Suprapubic skin (tissue), 4 donors: Measurements from ENCODE around the gene PPIL4. TPM values are rescaled to one million over a fixed set of nuclear protein-coding genes. Genes with fewer than 3 reads are reported as not detected.

Experiments used
- DNase-seq, 2 donors: peaks; one replicate each; pipeline ENCODE4 v3.0.0-alpha.2; 2019; ENCODE audit warnings: low spot score in 2 of 2
- H3K27ac ChIP-seq: fragments of 200-600 bp; sonication (generic); one replicate; pipeline ENCODE4 v1.5.1; 2019
- H3K27me3 ChIP-seq: fragments of 200-600 bp; sonication (generic); one replicate; pipeline ENCODE4 v1.5.1; 2019
- H3K36me3 ChIP-seq: fragments of 200-600 bp; sonication (generic); one replicate; pipeline ENCODE4 v1.5.1; 2019
- H3K4me1 ChIP-seq: fragments of 200-600 bp; sonication (generic); one replicate; pipeline ENCODE4 v1.5.1; 2019
- H3K4me3 ChIP-seq: fragments of 200-600 bp; sonication (generic); one replicate; pipeline ENCODE4 v1.5.1; 2019; ENCODE audit warnings: mild to moderate bottlenecking
- H3K9me3 ChIP-seq: fragments of 200-600 bp; sonication (generic); one replicate; pipeline ENCODE4 v1.5.1; 2019
- CTCF ChIP-seq, 2 donors: fragments of 200-600 bp in 1 of 2; fragments of 450-650 bp in 1 of 2; sonication (generic) in 1 of 2; IDR thresholded peaks; one replicate each; pipeline ENCODE4 v1.5.1; 2016 to 2019; ENCODE audit warnings: antibody characterized with exemption in 2 of 2, mild to moderate bottlenecking in 1 of 2, moderate library complexity in 1 of 2
- EP300 ChIP-seq: sonication (generic); formaldehyde crosslinking; IDR thresholded peaks from one replicate; pipeline ENCODE4 v1.6.1; 2017; ENCODE audit warnings: antibody characterized with exemption
- POLR2A ChIP-seq, 2 donors: fragments of 450-650 bp; IDR thresholded peaks; one replicate each; pipeline ENCODE4 v1.6.1; 2017; ENCODE audit warnings: antibody characterized with exemption in 2 of 2, mild to moderate bottlenecking in 2 of 2, moderate library complexity in 2 of 2
- POLR2AphosphoS5 ChIP-seq, 3 donors: sonication (generic); formaldehyde crosslinking; IDR thresholded peaks; one replicate each; pipeline ENCODE4 v1.6.1; 2017; ENCODE audit warnings: antibody characterized with exemption in 3 of 3
- WGBS: methylation state at CpG from one replicate; pipeline ENCODE4 v1.1.5; 2018; 5-methylcytosine and 5-hydroxymethylcytosine counted together
- total RNA-seq, 4 donors: library from RNA; depleted of rRNA; stranded (reverse); fragments of >200 nt; gene quantifications; one replicate each; pipeline ENCODE4 v1.1.0, GENCODE V29; 2016

PPIL4 gene
- total RNA-seq, 4 donors from 2014 or later, result 15.6 to 39.9 (median 19.0) TPM

- WGBS, result 81% methylated on average over 5 of the region's 5 CpGs
- no peaks in the 10 kb centered on the region for H3K36me3 ChIP-seq
- H3K9me3 ChIP-seq, result no peaks in the 10 kb centered on the region
- peaks cover 15% of the 10 kb centered on the region for H3K4me1 ChIP-seq
- H3K27ac ChIP-seq, result no peak overlapping the region
- no peak for TF ChIP-seq POLR2A (IDR thresholded peaks at IDR 0.05)
- TF ChIP-seq CTCF (IDR thresholded peaks at IDR 0.05), result no peak
- TF ChIP-seq EP300, result no peak
- no peak for TF ChIP-seq POLR2AphosphoS5 (IDR thresholded peaks at IDR 0.05)
- H3K27me3 ChIP-seq, result no peaks in the 10 kb centered on the region
- no peak overlapping the region for H3K4me3 ChIP-seq
- DNase-seq, result peak in 1 of 2 donors; percentile 43
Measured at GRCh38 chr6:149478631-149479314, 67.1 kb downstream of the PPIL4 start.

DNA sequence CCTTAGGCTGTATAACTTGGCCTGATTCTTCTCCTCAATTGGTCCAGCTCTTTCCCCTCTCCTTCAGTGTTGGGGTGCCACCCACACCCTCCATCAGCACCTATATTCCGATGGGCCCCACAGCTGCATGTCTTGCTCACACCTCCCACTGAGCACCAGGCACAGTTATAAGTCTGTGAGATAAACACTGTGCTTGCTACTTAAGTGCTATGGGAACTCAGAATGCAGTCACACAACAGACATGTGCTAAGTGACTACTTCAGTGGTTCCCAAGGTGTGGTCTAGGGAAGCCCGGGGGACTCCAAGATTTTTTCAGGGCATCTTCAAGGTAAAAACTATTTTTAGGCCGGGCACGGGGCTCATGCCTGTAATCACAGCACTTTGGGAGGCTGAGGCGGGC lies 68.3 kb downstream of the PPIL4 start:
- Histone ChIP-seq H3K4me1 (peaks cover 24% of the 10 kb centered on the region), H3K27ac (no peak overlapping the region), H3K9me3 (no peaks in the 10 kb centered on the region), H3K4me3 (no peak overlapping the region), H3K27me3 (no peaks in the 10 kb centered on the region), H3K36me3 (no peaks in the 10 kb centered on the region)
- WGBS, result 93% methylated on average over 5 of the region's 5 CpGs
- TF ChIP-seq CTCF (IDR thresholded peaks at IDR 0.05), result no peak
- no peak for TF ChIP-seq POLR2A (IDR thresholded peaks at IDR 0.05)
- TF ChIP-seq POLR2AphosphoS5 (IDR thresholded peaks at IDR 0.05), result no peak
- TF ChIP-seq EP300, result no peak
- DNase-seq, result no peak

DNA sequence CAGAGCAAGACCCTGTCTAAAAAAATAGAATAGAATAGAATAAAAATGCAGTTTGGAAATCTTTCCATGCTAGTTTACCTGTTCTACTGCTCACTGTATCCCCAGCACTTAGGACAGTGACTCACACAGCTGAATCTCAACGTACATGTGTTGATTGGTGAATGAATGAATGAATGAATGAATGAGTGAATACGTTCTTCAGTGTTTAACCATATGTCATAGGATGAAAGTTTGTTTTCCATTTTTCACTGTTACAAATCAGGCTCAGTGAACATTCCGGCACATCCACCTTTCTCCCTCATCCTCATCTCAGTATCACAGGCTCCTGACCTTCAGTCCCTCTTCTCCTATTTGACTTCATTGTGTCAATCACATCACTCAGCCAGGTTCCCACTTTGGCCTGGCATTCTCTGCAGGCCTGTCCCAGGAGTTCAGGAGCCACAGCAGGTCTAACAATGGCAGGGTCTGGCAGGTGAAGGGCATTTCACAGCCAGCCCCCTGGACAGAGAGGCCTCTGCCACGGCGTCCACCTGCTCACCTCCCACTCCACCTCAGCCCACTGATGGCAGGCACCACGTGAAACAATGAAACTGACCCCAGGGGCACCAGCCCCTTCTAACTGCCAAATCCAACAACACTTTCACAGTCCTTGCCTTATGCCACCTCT lies 68.9 kb downstream of the PPIL4 start:
- no peaks in the 10 kb centered on the region for H3K36me3 ChIP-seq
- TF ChIP-seq EP300 (no peak), POLR2AphosphoS5 (IDR thresholded peaks at IDR 0.05) (no peak), POLR2A (IDR thresholded peaks at IDR 0.05) (no peak), CTCF (IDR thresholded peaks at IDR 0.05) (no peak)

DNA sequence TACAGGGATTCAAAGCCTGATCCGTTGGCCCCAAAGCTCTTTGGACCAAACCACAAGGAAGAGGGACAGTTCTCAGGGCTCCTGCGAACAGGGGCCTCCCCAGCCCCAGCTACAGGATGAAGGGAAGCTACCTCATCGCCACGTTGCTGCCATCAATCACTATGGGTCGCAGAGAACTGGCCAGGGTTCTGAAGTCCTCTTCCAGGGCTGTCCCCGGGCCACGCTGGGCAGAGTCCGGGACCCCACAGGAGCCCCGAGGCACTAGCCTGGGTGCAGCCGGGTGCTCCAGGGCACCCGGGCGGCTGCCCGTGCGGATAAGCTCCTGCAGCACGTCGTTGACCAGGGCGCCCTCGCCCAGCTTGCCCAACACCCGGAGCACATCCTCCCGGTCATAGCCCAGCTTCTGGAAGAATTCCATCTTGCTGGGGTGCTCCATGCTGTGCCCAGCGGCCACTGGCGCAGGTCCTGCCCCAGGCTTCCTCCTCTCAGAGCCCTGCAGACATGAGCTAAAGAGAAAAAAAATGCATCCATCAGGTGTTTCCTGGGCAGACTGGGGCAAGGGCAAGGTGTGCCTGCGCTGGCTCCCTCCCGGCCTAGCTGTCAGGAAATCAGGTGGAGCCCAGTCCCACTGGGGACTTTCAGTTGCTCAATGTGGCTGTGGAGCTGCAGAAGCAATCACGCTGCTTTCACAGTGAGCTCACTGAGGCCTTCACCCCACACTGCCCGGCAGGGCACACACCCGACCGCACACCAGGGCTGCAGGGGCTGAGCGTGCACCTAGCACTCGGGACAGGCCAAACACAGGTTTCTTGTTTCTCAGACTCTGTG lies 71.5 kb downstream of the PPIL4 start:
- H3K36me3 ChIP-seq, result no peaks in the 10 kb centered on the region
- no peak overlapping the region for H3K4me3 ChIP-seq
- 46% methylated on average over 11 of the region's 30 CpGs for WGBS
- H3K27me3 ChIP-seq, result no peaks in the 10 kb centered on the region
- no peak for DNase-seq
- no peaks in the 10 kb centered on the region for H3K9me3 ChIP-seq
- peaks cover 21% of the 10 kb centered on the region for H3K4me1 ChIP-seq
- H3K27ac ChIP-seq, result no peak overlapping the region
- TF ChIP-seq EP300 (no peak), POLR2AphosphoS5 (IDR thresholded peaks at IDR 0.05) (no peak), CTCF (IDR thresholded peaks at IDR 0.05) (no peak), POLR2A (IDR thresholded peaks at IDR 0.05) (no peak)

More for the DNA sequence above, 68.9 kb downstream of the PPIL4 start:
- H3K4me1 ChIP-seq, result peaks cover 21% of the 10 kb centered on the region
- DNase-seq, result no peak
- WGBS, result 66% methylated on average over 6 of the region's 6 CpGs
- no peak overlapping the region for H3K27ac ChIP-seq
- no peak overlapping the region for H3K4me3 ChIP-seq
- no peaks in the 10 kb centered on the region for H3K27me3 ChIP-seq
- H3K9me3 ChIP-seq, result no peaks in the 10 kb centered on the region
